Kidney tubule cell (primary cell): ENCODE measurements around the gene DOHH.
"Not testable (repeated sequence)": the region's sequence is repeated elsewhere in the genome, so short reads cannot be mapped to it uniquely, and the experiment has no call there.

Source experiments
- DNase-seq: peaks from one replicate; pipeline ENCODE4 v3.0.0-alpha.2; 2018; ENCODE audit warnings: low spot score

The DOHH gene

DNA sequence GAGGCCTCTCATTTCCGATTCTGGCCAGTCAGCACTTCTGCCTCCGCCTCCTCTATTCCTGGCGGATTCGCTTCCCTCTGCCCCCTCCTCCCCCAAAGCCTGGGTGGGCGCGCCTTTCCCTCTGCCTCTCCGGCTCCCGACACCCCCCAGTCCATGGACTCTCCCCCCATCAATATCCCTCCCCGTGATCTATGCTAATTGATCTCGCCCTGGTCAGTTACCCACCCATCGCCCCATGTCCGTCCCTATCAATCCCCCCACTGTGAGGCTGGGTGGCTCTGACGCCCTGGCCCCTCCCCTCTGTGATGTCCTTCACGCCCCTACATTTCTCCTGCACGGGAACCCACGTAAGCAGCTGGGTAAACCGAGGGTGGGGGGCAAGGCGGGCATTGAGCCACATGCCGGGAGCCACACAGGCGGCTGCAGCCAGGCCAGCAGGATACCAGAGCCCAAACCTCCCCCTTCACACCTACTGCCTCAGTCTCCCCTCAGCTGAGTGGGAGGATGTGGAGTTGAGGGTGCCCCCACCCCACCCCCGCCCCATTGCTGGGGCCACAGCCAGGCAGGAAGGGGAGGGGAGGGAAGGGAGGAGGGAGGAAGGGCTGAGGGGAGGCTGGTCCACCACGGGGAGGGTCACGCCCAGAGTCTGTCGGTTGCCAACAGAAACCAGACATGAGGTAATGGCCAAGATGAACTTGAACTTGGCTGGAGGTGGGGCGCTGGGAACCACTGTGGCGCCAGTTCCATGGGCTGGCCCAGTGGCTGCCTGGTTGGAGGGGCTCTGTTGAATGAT, 41.2 kb downstream of the DOHH start:
- DNase-seq: peak; percentile 88

- DNase-seq: no peak
These were observed 42.0 kb downstream of the DOHH start for GRCh38 chr19:3458229-3459088.

- DNase-seq: no peak
These were observed 42.8 kb downstream of the DOHH start for GRCh38 chr19:3457528-3458228.

GRCh38 chr19:3456925-3457527, 43.4 kb downstream of the DOHH start:
- no peak for DNase-seq

DNA sequence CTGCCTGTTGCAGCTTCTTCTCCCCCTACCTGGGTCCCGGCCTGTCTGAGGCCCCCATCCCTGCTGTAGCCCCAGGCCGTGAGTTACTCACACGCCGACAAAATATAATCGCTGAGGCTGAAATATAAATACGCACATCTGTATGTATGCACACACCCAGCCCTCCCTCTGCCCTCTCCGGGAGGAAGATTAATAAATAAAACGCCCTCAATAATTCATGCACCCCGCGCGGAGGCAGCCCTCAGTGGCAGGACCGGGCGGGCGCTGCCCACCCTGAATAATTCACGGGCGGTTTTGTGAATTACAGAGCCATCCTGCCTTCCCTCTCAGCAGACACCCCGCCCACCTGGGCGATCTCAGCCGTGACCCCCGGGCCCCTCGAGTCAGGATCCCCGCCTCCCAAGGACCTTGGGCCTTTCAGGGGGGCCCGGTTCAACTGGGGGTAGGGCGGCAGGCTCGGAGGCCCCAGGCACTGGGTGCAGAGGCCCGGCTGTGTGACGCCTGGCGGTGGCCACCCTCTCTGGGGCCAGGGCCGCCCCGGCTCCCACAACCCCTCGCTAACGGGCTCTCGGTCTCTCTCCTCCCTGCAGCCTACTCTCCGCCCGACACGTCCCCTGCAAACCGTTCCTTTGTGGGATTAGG, 44.4 kb downstream of the DOHH start:
- no peak for DNase-seq

DNA sequence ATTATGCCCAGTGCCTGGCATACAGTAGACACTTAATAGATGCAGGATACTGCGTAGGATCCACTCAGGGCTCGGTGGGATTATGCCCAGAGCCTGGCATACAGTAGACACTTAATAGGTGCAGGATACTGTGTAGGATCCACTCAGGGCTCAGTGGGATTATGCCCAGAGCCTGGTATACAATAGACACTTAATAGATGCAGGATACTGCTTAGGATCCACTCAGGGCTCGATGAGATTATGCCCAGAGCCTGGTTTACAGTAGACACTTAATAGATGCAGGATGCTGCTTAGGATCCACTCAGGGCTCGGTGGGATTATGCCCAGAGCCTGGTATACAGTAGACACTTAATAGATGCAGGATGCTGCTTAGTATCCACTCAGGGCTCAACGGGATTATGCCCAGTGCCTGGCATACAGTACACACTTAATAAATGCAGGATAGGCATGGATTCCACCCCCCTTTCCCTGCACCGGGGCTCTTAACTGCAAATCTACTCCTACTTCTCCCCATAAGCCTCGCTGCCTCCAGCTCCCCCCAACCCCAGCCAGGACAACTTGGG, 45.0 kb downstream of the DOHH start:
- DNase-seq: no peak

DNA sequence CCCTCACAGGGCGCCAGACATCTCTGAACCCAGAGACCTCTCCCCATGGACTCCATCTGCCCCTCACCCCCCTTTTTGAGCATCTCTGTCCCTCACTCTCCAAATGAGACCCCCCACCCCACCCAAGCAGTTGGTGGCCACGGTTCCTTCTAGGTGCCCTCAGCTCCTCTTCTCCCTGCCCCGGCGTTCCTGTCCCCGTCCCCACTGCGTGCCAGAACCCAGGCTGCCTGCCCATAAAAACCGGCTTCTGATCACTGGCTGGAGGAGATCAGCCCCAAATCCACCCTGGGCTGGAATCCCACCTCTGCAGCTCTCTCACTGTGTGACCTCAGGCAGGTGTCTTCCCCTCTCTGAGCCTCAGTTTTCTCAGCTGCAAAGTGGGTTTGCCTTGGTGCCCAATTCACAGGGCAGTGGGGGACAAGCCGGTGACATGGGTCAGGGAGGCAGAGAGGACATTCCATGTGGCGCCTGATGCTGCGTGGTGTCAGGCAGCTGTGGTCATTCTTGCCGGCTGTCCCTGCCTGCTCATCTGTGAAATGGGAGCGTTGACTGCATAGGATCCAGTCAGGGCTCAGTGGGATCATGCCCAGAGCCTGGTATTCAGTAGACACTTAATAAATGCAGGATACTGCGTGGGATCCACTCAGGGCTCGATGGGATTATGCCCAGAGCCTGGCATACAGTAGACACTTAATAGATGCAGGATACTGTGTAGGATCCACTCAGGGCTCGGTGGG, 45.6 kb downstream of the DOHH start:
- DNase-seq: no peak

GRCh38 chr19:3453840-3454239, 46.6 kb downstream of the DOHH start:
- DNase-seq: no peak

DNA sequence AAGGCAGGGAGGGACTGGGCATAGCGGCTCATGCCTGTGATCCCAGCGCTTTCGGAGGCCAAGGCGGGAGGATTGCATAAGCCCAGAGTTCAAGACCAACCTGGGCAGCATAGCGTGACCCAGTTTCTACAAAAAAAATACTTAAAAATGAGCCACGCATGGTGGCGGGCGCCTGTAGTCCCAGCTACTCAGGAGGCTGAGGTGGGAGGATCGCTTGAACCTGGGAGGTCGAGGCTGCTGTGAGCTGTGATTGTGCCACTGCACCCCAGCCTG, 47.6 kb downstream of the DOHH start:
- not testable (repeated sequence) for DNase-seq

- DNase-seq: no peak
These were observed 48.1 kb downstream of the DOHH start for GRCh38 chr19:3452171-3452941.

DNA sequence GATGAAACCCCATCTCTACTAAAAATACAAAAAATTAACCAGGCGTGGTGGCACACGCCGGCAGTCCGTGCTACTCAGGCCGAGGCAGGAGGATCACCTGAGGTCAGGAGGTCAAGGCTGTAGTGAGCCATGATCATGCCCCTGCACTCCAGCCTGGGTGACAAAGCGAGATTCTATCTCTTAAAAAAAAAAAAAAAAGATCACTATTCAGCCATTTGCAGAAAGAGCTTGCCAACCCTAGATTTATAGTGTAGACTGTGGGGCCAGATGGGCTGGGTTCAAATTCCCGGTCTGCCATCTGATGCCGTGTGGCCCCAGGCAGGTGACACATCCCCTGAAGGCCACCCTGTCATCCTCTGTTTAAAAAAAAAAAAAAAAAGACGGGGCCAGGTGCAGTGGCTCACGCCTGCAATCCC, 49.0 kb downstream of the DOHH start:
- peak; percentile 84 for DNase-seq

GRCh38 chr19:3450796-3451411, 49.6 kb downstream of the DOHH start:
- DNase-seq: peak; percentile 100

- no peak for DNase-seq
These were observed 51.7 kb downstream of the DOHH start for GRCh38 chr19:3448616-3449334.

DNA sequence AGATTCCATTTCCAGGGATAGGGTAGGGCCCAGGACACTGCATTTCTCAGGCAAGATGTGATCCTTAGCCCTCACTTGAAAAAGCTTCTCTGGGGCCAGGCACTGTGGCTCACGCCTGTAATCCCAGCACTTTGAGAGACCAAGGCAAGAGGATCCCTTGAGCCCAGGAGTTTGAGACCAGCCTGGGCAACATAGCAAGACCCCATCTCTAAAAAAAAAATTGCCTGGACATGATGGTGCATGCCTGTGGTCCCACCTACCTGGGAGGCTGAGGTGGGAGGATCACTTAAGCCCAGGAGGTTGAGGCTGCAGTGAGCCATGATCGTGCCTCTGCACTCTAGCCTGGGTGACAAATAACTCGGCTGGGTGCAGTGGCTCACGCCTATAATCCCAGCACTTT, 53.8 kb downstream of the DOHH start:
- not testable (repeated sequence) for DNase-seq

DNA sequence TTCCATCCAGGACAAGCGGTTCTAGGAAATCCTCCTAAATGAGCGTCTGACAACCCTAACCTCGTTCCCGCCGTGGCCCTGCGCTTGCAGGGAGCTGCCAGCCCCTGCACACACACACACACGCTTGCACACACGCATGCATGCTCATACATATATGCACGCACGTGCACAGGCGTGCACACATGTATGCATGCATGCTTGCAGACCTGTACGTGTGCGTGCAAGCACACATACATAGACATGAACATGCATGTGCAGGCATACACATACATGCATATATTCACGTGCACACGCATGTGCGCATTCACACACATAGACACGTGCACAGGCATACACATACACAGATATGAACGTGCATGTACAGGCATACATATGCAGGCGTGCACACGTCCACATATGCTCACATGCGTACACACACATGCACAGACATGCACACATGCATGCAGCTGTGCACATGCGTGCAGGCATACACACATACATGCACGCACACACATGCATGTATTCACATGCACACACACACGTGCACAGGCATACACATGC, 55.7 kb downstream of the DOHH start:
- no peak for DNase-seq

GRCh38 chr19:3443840-3444694, 56.4 kb downstream of the DOHH start:
- no peak for DNase-seq

- no peak for DNase-seq
These were observed 57.9 kb downstream of the DOHH start for GRCh38 chr19:3442487-3443071.
